Progenitor cell of endocrine pancreas (in vitro differentiated cells): Measurements from ENCODE around the gene PDPR. TPM values are rescaled to one million over a fixed set of nuclear protein-coding genes. Genes with fewer than 3 reads are reported as not detected.
"Not testable (repeated sequence)": the region's sequence is repeated elsewhere in the genome, so short reads cannot be mapped to it uniquely, and the experiment has no call there.

Experiments
- DNase-seq: peaks from one replicate; pipeline ENCODE4 v3.0.0; 2021; ENCODE audit warnings: low spot score; ENCODE audit not compliant: unreplicated experiment
- H3K27ac Mint-ChIP-seq: 2 replicates; pipeline ENCODE4 v1.8.0; 2021; ENCODE audit warnings: mild to moderate bottlenecking, moderate library complexity, mixed read lengths
- H3K27me3 Mint-ChIP-seq: 2 replicates; pipeline ENCODE4 v1.8.0; 2021; ENCODE audit warnings: mixed read lengths
- H3K36me3 Mint-ChIP-seq: 2 replicates; pipeline ENCODE4 v1.8.0; 2022; ENCODE audit warnings: mixed read lengths; ENCODE audit not compliant: insufficient read depth
- H3K4me1 Mint-ChIP-seq: 2 replicates; pipeline ENCODE4 v1.8.0; 2021; ENCODE audit warnings: low read depth, mixed read lengths
- H3K4me3 Mint-ChIP-seq: 2 replicates; pipeline ENCODE4 v1.8.0; 2021; ENCODE audit warnings: low read depth, mild to moderate bottlenecking, moderate library complexity, mixed read lengths
- H3K9me3 Mint-ChIP-seq: 2 replicates; pipeline ENCODE4 v1.8.0; 2021; ENCODE audit warnings: low read depth, mixed read lengths
- total RNA-seq: library from RNA; stranded (reverse); gene quantifications from 2 replicates; pipeline ENCODE4 v1.2.1, GENCODE V29; 2021

The PDPR gene
- total RNA-seq, 1 donor from 2014 or later = 26.4 TPM

GRCh38 chr16:70199170-70199569 is 85.0 kb downstream of the PDPR start:
- not testable (repeated sequence) for H3K27ac Mint-ChIP-seq, H3K4me1 Mint-ChIP-seq, H3K27me3 Mint-ChIP-seq, H3K4me3 Mint-ChIP-seq, DNase-seq, H3K36me3 Mint-ChIP-seq, H3K9me3 Mint-ChIP-seq

GRCh38 chr16:70200063-70200462 is 85.9 kb downstream of the PDPR start:
- H3K9me3 Mint-ChIP-seq, H3K27ac Mint-ChIP-seq, DNase-seq, H3K36me3 Mint-ChIP-seq, H3K27me3 Mint-ChIP-seq, H3K4me3 Mint-ChIP-seq, H3K4me1 Mint-ChIP-seq: not testable (repeated sequence)

GRCh38 chr16:70203508-70203907 is 89.4 kb downstream of the PDPR start:
- not testable (repeated sequence) for DNase-seq, H3K4me1 Mint-ChIP-seq

GRCh38 chr16:70204010-70204409 is 89.9 kb downstream of the PDPR start:
- DNase-seq, H3K27ac Mint-ChIP-seq, H3K4me3 Mint-ChIP-seq, H3K4me1 Mint-ChIP-seq, H3K9me3 Mint-ChIP-seq, H3K27me3 Mint-ChIP-seq: not testable (repeated sequence)
- H3K36me3 Mint-ChIP-seq = peaks cover 18% of the 10 kb centered on the region

More at GRCh38 chr16:70203508-70203907, 89.4 kb downstream of the PDPR start:
- H3K27me3 Mint-ChIP-seq, H3K4me3 Mint-ChIP-seq, H3K27ac Mint-ChIP-seq, H3K9me3 Mint-ChIP-seq: not testable (repeated sequence)
- peaks cover 18% of the 10 kb centered on the region for H3K36me3 Mint-ChIP-seq

GRCh38 chr16:70204668-70205405 is 90.7 kb downstream of the PDPR start:
- H3K4me3 Mint-ChIP-seq, DNase-seq, H3K9me3 Mint-ChIP-seq, H3K27ac Mint-ChIP-seq, H3K4me1 Mint-ChIP-seq, H3K27me3 Mint-ChIP-seq: not testable (repeated sequence)
- H3K36me3 Mint-ChIP-seq = peaks cover 22% of the 10 kb centered on the region

GRCh38 chr16:70206382-70206781 is 92.2 kb downstream of the PDPR start:
- not testable (repeated sequence) for H3K9me3 Mint-ChIP-seq, H3K4me1 Mint-ChIP-seq, DNase-seq, H3K4me3 Mint-ChIP-seq, H3K27me3 Mint-ChIP-seq, H3K27ac Mint-ChIP-seq
- H3K36me3 Mint-ChIP-seq = peaks cover 27% of the 10 kb centered on the region

Other genes with a start within 250 kb of the PDPR start
- gene CLEC18A, start 163.0 kb upstream of the PDPR start, total RNA-seq = 3.4 and 4.1 TPM in 2 replicates
- gene CLEC18C, start 59.5 kb downstream of the PDPR start, total RNA-seq = 0.17 TPM in 1 of 2 replicates, not detected in the other
- gene EXOSC6, start 137.6 kb downstream of the PDPR start, total RNA-seq = 29.1 and 29.5 TPM in 2 replicates
- gene AARS1, start 175.2 kb downstream of the PDPR start, total RNA-seq = 113 and 114 TPM in 2 replicates
- 36.4 and 38.3 TPM in 2 replicates for gene DDX19B, start 184.9 kb downstream of the PDPR start, total RNA-seq
- gene DDX19A, start 232.6 kb downstream of the PDPR start, total RNA-seq = 46.7 and 49.6 TPM in 2 replicates